Vagina (tissue), 2 donors: ENCODE results near the gene KRTAP9-1.

Experiments
- POLR2A ChIP-seq, 2 donors: fragments of 450-650 bp; IDR thresholded peaks; one replicate each; pipeline ENCODE4 v1.6.1; 2017; ENCODE audit warnings: antibody characterized with exemption in 2 of 2, mild to moderate bottlenecking in 2 of 2, moderate library complexity in 2 of 2
- TF ChIP-seq, protein P1 (sequence below), 3 experiments: fragments of 450-650 bp in 2 of 3; fragments of 200-600 bp in 1 of 3; sonication (generic) in 1 of 3; IDR thresholded peaks; one replicate each; pipeline ENCODE4 v1.5.1; 2017 to 2019; ENCODE audit warnings: antibody characterized with exemption in 3 of 3, mild to moderate bottlenecking in 2 of 3, moderate library complexity in 2 of 3

GRCh38 chr17:41177727-41178271 lies 11.9 kb upstream of the KRTAP9-1 start, which contains the start of gene KRTAP4-2:
- TF ChIP-seq, protein P1, sequence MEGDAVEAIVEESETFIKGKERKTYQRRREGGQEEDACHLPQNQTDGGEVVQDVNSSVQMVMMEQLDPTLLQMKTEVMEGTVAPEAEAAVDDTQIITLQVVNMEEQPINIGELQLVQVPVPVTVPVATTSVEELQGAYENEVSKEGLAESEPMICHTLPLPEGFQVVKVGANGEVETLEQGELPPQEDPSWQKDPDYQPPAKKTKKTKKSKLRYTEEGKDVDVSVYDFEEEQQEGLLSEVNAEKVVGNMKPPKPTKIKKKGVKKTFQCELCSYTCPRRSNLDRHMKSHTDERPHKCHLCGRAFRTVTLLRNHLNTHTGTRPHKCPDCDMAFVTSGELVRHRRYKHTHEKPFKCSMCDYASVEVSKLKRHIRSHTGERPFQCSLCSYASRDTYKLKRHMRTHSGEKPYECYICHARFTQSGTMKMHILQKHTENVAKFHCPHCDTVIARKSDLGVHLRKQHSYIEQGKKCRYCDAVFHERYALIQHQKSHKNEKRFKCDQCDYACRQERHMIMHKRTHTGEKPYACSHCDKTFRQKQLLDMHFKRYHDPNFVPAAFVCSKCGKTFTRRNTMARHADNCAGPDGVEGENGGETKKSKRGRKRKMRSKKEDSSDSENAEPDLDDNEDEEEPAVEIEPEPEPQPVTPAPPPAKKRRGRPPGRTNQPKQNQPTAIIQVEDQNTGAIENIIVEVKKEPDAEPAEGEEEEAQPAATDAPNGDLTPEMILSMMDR (IDR thresholded peaks at IDR 0.05) = no peak
- no peak for TF ChIP-seq POLR2A (IDR thresholded peaks at IDR 0.05)
